HEK293 (cell line): ENCODE measurements around the gene PROK1.

Source experiments
- CTCF ChIA-PET: fragments of 350-600 bp; formaldehyde crosslinking; extraction: SDS; loops from one replicate; lab custom pipeline; 2021; ENCODE audit warnings: antibody characterized with exemption; lab: Yijun Ruan, JAX
- POLR2A ChIA-PET: fragments of 300-600 bp; formaldehyde crosslinking; extraction: SDS; loops from one replicate; lab custom pipeline; 2020; ENCODE audit warnings: antibody characterized with exemption, inconsistent platforms; lab: Yijun Ruan, JAX
- H3K27ac ChIP-seq: fragments of 200-500 bp; sonication (Bioruptor generic); 2 replicates; pipeline ENCODE4 v1.5.1; 2014; ENCODE audit warnings: low read depth, low read length, control low read depth, inconsistent platforms; ENCODE audit errors: extremely low read depth
- H3K36me3 ChIP-seq, 2 experiments: fragments of 200-500 bp in 1 of 2; sonication (Bioruptor generic) in 1 of 2; 1 replicate in 1 of 2; 2 replicates in 1 of 2; pipeline ENCODE4 v1.5.1; 2014 to 2017; ENCODE audit warnings: inconsistent platforms in 2 of 2, low read length in 2 of 2; ENCODE audit not compliant: control insufficient read depth in 2 of 2, insufficient read depth in 1 of 2
- H3K4me1 ChIP-seq: fragments of 200-500 bp; sonication (Bioruptor generic); 2 replicates; pipeline ENCODE4 v1.5.1; 2014; ENCODE audit warnings: mild to moderate bottlenecking, low read length, inconsistent platforms; ENCODE audit not compliant: control insufficient read depth, insufficient read depth
- H3K4me3 ChIP-seq: 2 replicates; pipeline ENCODE4 v1.5.1; 2011; ENCODE audit warnings: low read depth, mild to moderate bottlenecking, control low read depth, low read length, moderate library complexity
- H3K9me3 ChIP-seq: fragments of 200-500 bp; sonication (Bioruptor generic); 2 replicates; pipeline ENCODE4 v1.5.1; 2014; ENCODE audit warnings: low read depth, low read length, inconsistent platforms; ENCODE audit not compliant: control insufficient read depth, insufficient read depth
- KLF16 ChIP-seq: fragments of 450-650 bp; formaldehyde crosslinking; IDR thresholded peaks from 2 replicates; pipeline ENCODE4 v1.5.1; 2017; ENCODE audit warnings: missing biosample characterization, missing genetic modification characterization
- PRDM6 ChIP-seq: fragments of 450-650 bp; formaldehyde crosslinking; IDR thresholded peaks from 2 replicates; pipeline ENCODE4 v1.5.1; 2017; ENCODE audit warnings: missing biosample characterization, missing genetic modification characterization
- SALL2 ChIP-seq: fragments of 450-650 bp; formaldehyde crosslinking; IDR thresholded peaks from 2 replicates; pipeline ENCODE4 v1.5.0; 2017; ENCODE audit warnings: missing biosample characterization, mild to moderate bottlenecking, missing genetic modification characterization, borderline replicate concordance
- SCRT1 ChIP-seq: fragments of 450-650 bp; formaldehyde crosslinking; IDR thresholded peaks from 2 replicates; pipeline ENCODE4 v1.5.1; 2016; ENCODE audit warnings: missing biosample characterization, missing genetic modification characterization, borderline replicate concordance
- TCF7L2 ChIP-seq: IDR thresholded peaks from 2 replicates; pipeline ENCODE4 v1.6.1; 2011; ENCODE audit warnings: low read depth, mild to moderate bottlenecking, inconsistent platforms, low read length, moderate library complexity, borderline replicate concordance
- ZBTB44 ChIP-seq: fragments of 450-650 bp; IDR thresholded peaks from 2 replicates; pipeline ENCODE4 v1.5.1; 2018; ENCODE audit warnings: missing biosample characterization, mild to moderate bottlenecking, missing genetic modification characterization
- ZIC2 ChIP-seq: fragments of 450-650 bp; formaldehyde crosslinking; IDR thresholded peaks from 2 replicates; pipeline ENCODE4 v1.5.1; 2016; ENCODE audit warnings: missing biosample characterization, missing genetic modification characterization
- ZNF112 ChIP-seq: fragments of 450-650 bp; formaldehyde crosslinking; IDR thresholded peaks from 2 replicates; pipeline ENCODE4 v1.5.0; 2017; ENCODE audit warnings: missing biosample characterization, missing genetic modification characterization
- ZNF16 ChIP-seq: fragments of 450-650 bp; formaldehyde crosslinking; IDR thresholded peaks from 2 replicates; pipeline ENCODE4 v1.5.1; 2016; ENCODE audit warnings: low read depth, missing biosample characterization, missing genetic modification characterization
- ZNF18 ChIP-seq: fragments of 450-650 bp; formaldehyde crosslinking; IDR thresholded peaks from 2 replicates; pipeline ENCODE4 v1.5.1; 2016; ENCODE audit warnings: missing biosample characterization, missing genetic modification characterization
- ZNF184 ChIP-seq: fragments of 450-650 bp; IDR thresholded peaks from 2 replicates; pipeline ENCODE4 v1.5.1; 2018; ENCODE audit warnings: missing biosample characterization, mild to moderate bottlenecking, missing genetic modification characterization
- ZNF302 ChIP-seq: fragments of 450-650 bp; formaldehyde crosslinking; IDR thresholded peaks from 2 replicates; pipeline ENCODE4 v1.5.1; 2016; ENCODE audit warnings: missing biosample characterization, missing genetic modification characterization, low read depth
- ZNF391 ChIP-seq: fragments of 450-650 bp; formaldehyde crosslinking; IDR thresholded peaks from 2 replicates; pipeline ENCODE4 v1.5.1; 2016; ENCODE audit warnings: low read depth, missing biosample characterization, missing genetic modification characterization, borderline replicate concordance
- ZNF513 ChIP-seq: fragments of 450-650 bp; IDR thresholded peaks from 2 replicates; pipeline ENCODE4 v1.5.1; 2018; ENCODE audit warnings: missing biosample characterization, missing genetic modification characterization
- ZNF529 ChIP-seq: fragments of 450-650 bp; formaldehyde crosslinking; IDR thresholded peaks from 2 replicates; pipeline ENCODE4 v1.5.1; 2017; ENCODE audit warnings: missing genetic modification characterization, missing biosample characterization; ENCODE audit not compliant: insufficient replicate concordance
- ZNF658 ChIP-seq: fragments of 450-650 bp; formaldehyde crosslinking; IDR thresholded peaks from 2 replicates; pipeline ENCODE4; 2016; ENCODE audit warnings: missing biosample characterization, missing genetic modification characterization
- ZSCAN5A ChIP-seq: fragments of 450-650 bp; formaldehyde crosslinking; IDR thresholded peaks from 2 replicates; pipeline ENCODE4 v1.5.1; 2016; ENCODE audit warnings: missing biosample characterization, missing genetic modification characterization

Gene PROK1

GRCh38 chr1:110425612-110426152, 25.3 kb upstream of the PROK1 start:
- H3K4me1 ChIP-seq = no peaks in the 10 kb centered on the region
- POLR2A ChIA-PET = interaction anchor here (1.3 kb wide), 1 partner anchor 17 kb away, joined by 3 read pairs; no protein-coding TSS in a partner anchor
- no peak overlapping the region for H3K27ac ChIP-seq
- TF ChIP-seq ZNF184 (no peak), ZNF513 (tag by site-specific recombination) (no peak), ZNF658 (tag by site-specific recombination) (no peak), SALL2 (tag by site-specific recombination) (no peak), ZSCAN5A (tag by site-specific recombination) (no peak), ZNF302 (tag by site-specific recombination) (no peak), ZNF112 (tag by site-specific recombination) (no peak), PRDM6 (tag by site-specific recombination) (no peak), ZBTB44 (tag by site-specific recombination) (no peak), SCRT1 (tag by site-specific recombination) (no peak), ZNF16 (tag by site-specific recombination) (no peak)
- H3K4me3 ChIP-seq = no peak overlapping the region
- H3K36me3 ChIP-seq = no peaks in the 10 kb centered on the region
- CTCF ChIA-PET = interaction anchor here (0.7 to 2.9 kb wide), 5 partner anchors 13 to 99 kb away, joined by 3 to 14 read pairs (median 3); partner anchors contain the start of gene LAMTOR5
- H3K9me3 ChIP-seq = no peaks in the 10 kb centered on the region

GRCh38 chr1:110426854-110427253, 24.1 kb upstream of the PROK1 start:
- no peak overlapping the region for H3K27ac ChIP-seq
- no peaks in the 10 kb centered on the region for H3K9me3 ChIP-seq
- ChIA-PET POLR2A (no interaction called here), CTCF (interaction anchor here (0.8 to 2.9 kb wide), 3 partner anchors 19 to 576 kb away, joined by 3 to 14 read pairs (median 3); partner anchors contain the start of gene LAMTOR5)
- TF ChIP-seq ZNF391 = no peak
- no peak for TF ChIP-seq SALL2 (tag by site-specific recombination)
- TF ChIP-seq TCF7L2 = no peak
- TF ChIP-seq KLF16 = no peak
- no peak for TF ChIP-seq ZIC2 (tag by site-specific recombination)
- TF ChIP-seq ZNF18 (tag by site-specific recombination) = no peak
- no peak for TF ChIP-seq ZNF529 (tag by site-specific recombination)
- H3K36me3 ChIP-seq = no peaks in the 10 kb centered on the region
- H3K4me3 ChIP-seq = no peak overlapping the region
- H3K4me1 ChIP-seq = no peaks in the 10 kb centered on the region
